ENCODE data around the gene TMBIM6.
"Not testable (repeated sequence)": the region's sequence is repeated elsewhere in the genome, so short reads cannot be mapped to it uniquely, and the experiment has no call there.

The TMBIM6 gene

GRCh38 chr12:49720214-49720613, 21.1 kb upstream of the TMBIM6 start:
- Histone ChIP-seq H3K9ac (ENCODE audit: low read length) (no peak overlapping the region), H3K4me3 (ENCODE audit: insufficient read depth, low read length, poor library complexity, severe bottlenecking) (no peak overlapping the region), H3F3A (ENCODE audit: insufficient read depth) (no peaks in the 10 kb centered on the region), H3K9me3 (ENCODE audit: insufficient read depth, low read length) (no peaks in the 10 kb centered on the region), H2AFZ (ENCODE audit: low read depth, low read length, severe bottlenecking) (no peak overlapping the region), H3K36me3 (ENCODE audit: low read length) (no peaks in the 10 kb centered on the region), H3K4me2 (ENCODE audit: low read depth, low read length, poor library complexity, severe bottlenecking) (no peak overlapping the region), H3K27me3 (ENCODE audit: low read length) (no peaks in the 10 kb centered on the region), H3K27ac (ENCODE audit: low read depth, low read length) (no peak overlapping the region), H4K20me1 (ENCODE audit: low read depth, low read length) (no peaks in the 10 kb centered on the region), H3K9me2 (replicated peaks; ENCODE audit: insufficient read depth, low read length) (no peaks in the 10 kb centered on the region), H3K79me2 (ENCODE audit: insufficient read depth, low read length) (no peaks in the 10 kb centered on the region)
- TF ChIP-seq EZH2phosphoT487 (conservative IDR thresholded peaks at IDR 0.05; ENCODE audit: low read length): no peak
- no peak for TF ChIP-seq CTCF (IDR thresholded peaks at IDR 0.05; ENCODE audit: insufficient read depth, low read length, poor library complexity, severe bottlenecking)

- not testable (repeated sequence) for H3K9me3 ChIP-seq (ENCODE audit: insufficient read depth, low read length); H3K36me3 ChIP-seq (ENCODE audit: low read length); H3K9me2 ChIP-seq (replicated peaks; ENCODE audit: insufficient read depth, low read length); H4K20me1 ChIP-seq (ENCODE audit: low read depth, low read length); H3K4me2 ChIP-seq (ENCODE audit: low read depth, low read length, poor library complexity, severe bottlenecking); H2AFZ ChIP-seq (ENCODE audit: low read depth, low read length, severe bottlenecking); H3K9ac ChIP-seq (ENCODE audit: low read length); H3K27ac ChIP-seq (ENCODE audit: low read depth, low read length); H3K79me2 ChIP-seq (ENCODE audit: insufficient read depth, low read length); H3K27me3 ChIP-seq (ENCODE audit: low read length); H3K4me3 ChIP-seq (ENCODE audit: insufficient read depth, low read length, poor library complexity, severe bottlenecking); H3F3A ChIP-seq (ENCODE audit: insufficient read depth)
These were observed 20.0 kb upstream of the TMBIM6 start for GRCh38 chr12:49721355-49721754.

GRCh38 chr12:49728446-49728845, 12.9 kb upstream of the TMBIM6 start:
- H3K9ac ChIP-seq (ENCODE audit: low read length): no peak overlapping the region
- H3K4me3 ChIP-seq (ENCODE audit: insufficient read depth, low read length, poor library complexity, severe bottlenecking): no peak overlapping the region
- H3K79me2 ChIP-seq (ENCODE audit: insufficient read depth, low read length): no peaks in the 10 kb centered on the region
- H3K4me2 ChIP-seq (ENCODE audit: low read depth, low read length, poor library complexity, severe bottlenecking): no peak overlapping the region
- no peaks in the 10 kb centered on the region for H3K36me3 ChIP-seq (ENCODE audit: low read length)
- H3K27ac ChIP-seq (ENCODE audit: low read depth, low read length): no peak overlapping the region
- H3K27me3 ChIP-seq (ENCODE audit: low read length): no peaks in the 10 kb centered on the region
- H3K9me3 ChIP-seq (ENCODE audit: insufficient read depth, low read length): no peaks in the 10 kb centered on the region
- no peaks in the 10 kb centered on the region for H4K20me1 ChIP-seq (ENCODE audit: low read depth, low read length)
- H2AFZ ChIP-seq (ENCODE audit: low read depth, low read length, severe bottlenecking): no peak overlapping the region
- no peaks in the 10 kb centered on the region for H3F3A ChIP-seq (ENCODE audit: insufficient read depth)
- TF ChIP-seq EZH2phosphoT487 (conservative IDR thresholded peaks at IDR 0.05; ENCODE audit: low read length) (no peak), CTCF (IDR thresholded peaks at IDR 0.05; ENCODE audit: insufficient read depth, low read length, poor library complexity, severe bottlenecking) (no peak)
- no peaks in the 10 kb centered on the region for H3K9me2 ChIP-seq (replicated peaks; ENCODE audit: insufficient read depth, low read length)

- Histone ChIP-seq H3K79me2 (ENCODE audit: insufficient read depth, low read length) (no peaks in the 10 kb centered on the region), H3K9me3 (ENCODE audit: insufficient read depth, low read length) (no peaks in the 10 kb centered on the region)
These were observed 11.3 kb upstream of the TMBIM6 start for GRCh38 chr12:49730050-49730449.

More at GRCh38 chr12:49730050-49730449, 11.3 kb upstream of the TMBIM6 start:
- Histone ChIP-seq H3K9me2 (replicated peaks; ENCODE audit: insufficient read depth, low read length) (no peaks in the 10 kb centered on the region), H4K20me1 (ENCODE audit: low read depth, low read length) (no peaks in the 10 kb centered on the region), H3K36me3 (ENCODE audit: low read length) (no peaks in the 10 kb centered on the region), H3K9ac (ENCODE audit: low read length) (no peak overlapping the region), H3F3A (ENCODE audit: insufficient read depth) (no peaks in the 10 kb centered on the region), H3K27ac (ENCODE audit: low read depth, low read length) (no peak overlapping the region), H2AFZ (ENCODE audit: low read depth, low read length, severe bottlenecking) (no peak overlapping the region), H3K4me3 (ENCODE audit: insufficient read depth, low read length, poor library complexity, severe bottlenecking) (no peak overlapping the region), H3K4me2 (ENCODE audit: low read depth, low read length, poor library complexity, severe bottlenecking) (no peak overlapping the region), H3K27me3 (ENCODE audit: low read length) (no peaks in the 10 kb centered on the region)
- no peak for TF ChIP-seq CTCF (IDR thresholded peaks at IDR 0.05; ENCODE audit: insufficient read depth, low read length, poor library complexity, severe bottlenecking)
- no peak for TF ChIP-seq EZH2phosphoT487 (conservative IDR thresholded peaks at IDR 0.05; ENCODE audit: low read length)
